Activated CD4-positive, alpha-beta T cell treated with anti-CD3 and anti-CD28 coated beads for 1 hour (primary cell): ENCODE data around the gene GSK3B.
"Not testable (repeated sequence)": the region's sequence is repeated elsewhere in the genome, so short reads cannot be mapped to it uniquely, and the experiment has no call there.

ENCODE experiments used
- DNase-seq: peaks from one replicate; pipeline ENCODE4 v3.0.0-alpha.2; 2020

The GSK3B gene

GRCh38 chr3:119924111-119925094, 169.8 kb downstream of the GSK3B start:
- DNase-seq: no peak

GRCh38 chr3:119918992-119919933, 175.0 kb downstream of the GSK3B start:
- no peak for DNase-seq

- no peak for DNase-seq
Observed at GRCh38 chr3:119913021-119913420, 181.2 kb downstream of the GSK3B start.

- DNase-seq: no peak
Observed at GRCh38 chr3:119912220-119912619, 182.0 kb downstream of the GSK3B start.

- DNase-seq: no peak
Observed at GRCh38 chr3:119911748-119912147, 182.5 kb downstream of the GSK3B start.

- no peak for DNase-seq
Observed at GRCh38 chr3:119902061-119902460, 192.2 kb downstream of the GSK3B start.

- DNase-seq: no peak
Observed at GRCh38 chr3:119901148-119901547, 193.1 kb downstream of the GSK3B start.

- DNase-seq: no peak
Observed at GRCh38 chr3:119899192-119899511, 195.1 kb downstream of the GSK3B start.

GRCh38 chr3:119898478-119899191, 195.6 kb downstream of the GSK3B start:
- no peak for DNase-seq

- no peak for DNase-seq
Observed at GRCh38 chr3:119894195-119894594, 200.1 kb downstream of the GSK3B start.

GRCh38 chr3:119893769-119894168, 200.5 kb downstream of the GSK3B start:
- no peak for DNase-seq

- no peak for DNase-seq
Observed at GRCh38 chr3:119891944-119892721, 202.1 kb downstream of the GSK3B start.

GRCh38 chr3:119888681-119889080, 205.6 kb downstream of the GSK3B start:
- not testable (repeated sequence) for DNase-seq

- no peak for DNase-seq
Observed at GRCh38 chr3:119885746-119886530, 208.3 kb downstream of the GSK3B start.

GRCh38 chr3:119884161-119884557, 210.1 kb downstream of the GSK3B start:
- DNase-seq: no peak

- DNase-seq: no peak
Observed at GRCh38 chr3:119883461-119884160, 210.6 kb downstream of the GSK3B start.

- no peak for DNase-seq
Observed at GRCh38 chr3:119880966-119881365, 213.3 kb downstream of the GSK3B start.

GRCh38 chr3:119873646-119874045, 220.6 kb downstream of the GSK3B start:
- no peak for DNase-seq

- no peak for DNase-seq
Observed at GRCh38 chr3:119872773-119873172, 221.5 kb downstream of the GSK3B start.

- DNase-seq: no peak
Observed at GRCh38 chr3:119871571-119871970, 222.7 kb downstream of the GSK3B start.

GRCh38 chr3:119870512-119870911, 223.7 kb downstream of the GSK3B start:
- no peak for DNase-seq
